PC-9 (cell line): ENCODE measurements around the gene ADARB2. TPM values are rescaled to one million over a fixed set of nuclear protein-coding genes. Genes with fewer than 3 reads are reported as not detected.

Experiments
- BruUV-seq: library from RNA; stranded (reverse); fragments of 400-500 nt; replicated peaks from 2 replicates; lab custom pipeline; 2021; lab: Mats Ljungman, UMichigan
- CTCF ChIA-PET: fragments of 300-600 bp; sonication (Branson Sonifier 250); formaldehyde crosslinking; loops from one replicate; lab custom pipeline; 2022; ENCODE audit warnings: antibody characterized with exemption; lab: Charles Lee
- POLR2A ChIA-PET: fragments of 300-600 bp; sonication (Branson Sonifier 250); formaldehyde crosslinking; loops from one replicate; lab custom pipeline; 2022; ENCODE audit warnings: antibody characterized with exemption; ENCODE audit not compliant: unreplicated experiment; lab: Charles Lee
- DNase-seq, 2 experiments: peaks; one replicate each; pipeline versions ENCODE4 v3.0.0 to v3.0.0-alpha.2; 2015 to 2022; ENCODE audit warnings: mixed read lengths in 1 of 2
- H2AFZ ChIP-seq: fragments of 200-600 bp; sonication (generic); 2 replicates; pipeline ENCODE4 v1.8.1; 2017; ENCODE audit warnings: antibody characterized with exemption
- H3F3A ChIP-seq: fragments of 200-600 bp; sonication (generic); 2 replicates; pipeline ENCODE4 v1.8.1; 2017; ENCODE audit warnings: antibody characterized with exemption, mild to moderate bottlenecking, low read depth; ENCODE audit not compliant: insufficient read depth
- H3K27ac ChIP-seq: fragments of 200-600 bp; sonication (generic); 2 replicates; pipeline ENCODE4 v1.6.1; 2016; ENCODE audit warnings: mixed run types
- H3K27me3 ChIP-seq: fragments of 200-600 bp; sonication (generic); 2 replicates; pipeline ENCODE4 v1.6.1; 2016; ENCODE audit warnings: low read depth, mixed run types; ENCODE audit not compliant: insufficient read depth
- H3K36me3 ChIP-seq: fragments of 200-600 bp; sonication (generic); 2 replicates; pipeline ENCODE4 v1.6.1; 2016; ENCODE audit warnings: low read depth, mixed run types
- H3K4me1 ChIP-seq: fragments of 200-600 bp; sonication (generic); replicated peaks from 2 replicates; pipeline ENCODE4 v1.6.1; 2016; ENCODE audit warnings: mixed run types; ENCODE audit not compliant: insufficient read depth
- H3K4me2 ChIP-seq: fragments of 200-600 bp; sonication (generic); 2 replicates; pipeline ENCODE4 v1.6.1; 2017; ENCODE audit warnings: mixed run types
- H3K4me3 ChIP-seq: fragments of 200-600 bp; sonication (generic); 2 replicates; pipeline ENCODE4 v1.6.1; 2016; ENCODE audit warnings: mixed run types
- H3K79me2 ChIP-seq: fragments of 200-600 bp; sonication (generic); 2 replicates; pipeline ENCODE4 v1.6.1; 2017; ENCODE audit warnings: low read depth, mixed run types
- H3K9me2 ChIP-seq: fragments of 200-600 bp; sonication (generic); 2 replicates; pipeline ENCODE4 v1.8.1; 2017; ENCODE audit warnings: mild to moderate bottlenecking; ENCODE audit not compliant: insufficient read depth
- H3K9me3 ChIP-seq: fragments of 200-600 bp; sonication (generic); 2 replicates; pipeline ENCODE4 v1.8.1; 2016; ENCODE audit warnings: low read depth; ENCODE audit not compliant: insufficient read depth
- H4K20me1 ChIP-seq: fragments of 200-600 bp; sonication (generic); 2 replicates; pipeline ENCODE4 v1.8.1; 2017; ENCODE audit not compliant: insufficient read depth
- CTCF ChIP-seq: fragments of 200-600 bp; sonication (generic); conservative IDR thresholded peaks from 2 replicates; pipeline ENCODE4 v1.6.1; 2017; ENCODE audit warnings: mixed run types, antibody characterized with exemption, mild to moderate bottlenecking, moderate library complexity
- EZH2 ChIP-seq: fragments of 200-600 bp; sonication (generic); IDR thresholded peaks from 2 replicates; pipeline ENCODE4 v1.8.0; 2017; ENCODE audit warnings: antibody characterized with exemption, low read depth
- intact Hi-C: fragments of 100-400 bp; cut with micrococcal nuclease; formaldehyde crosslinking; loops from one replicate; pipeline ENCODE4 v1.10.0; 2022; ENCODE audit not compliant: unreplicated experiment
- total RNA-seq: library from RNA; stranded (reverse); gene quantifications from 2 replicates; pipeline ENCODE4 v1.2.3, GENCODE V29; 2021

Gene ADARB2
- total RNA-seq, 1 experiment from 2014 or later: not detected

- no peaks in the 10 kb centered on the region for H4K20me1 ChIP-seq
- no peak for DNase-seq
- H3K9me3 ChIP-seq: no peaks in the 10 kb centered on the region
- no peak overlapping the region for H3K4me3 ChIP-seq
- no peak overlapping the region for H3K4me2 ChIP-seq
- H3K27ac ChIP-seq: no peak overlapping the region
- intact Hi-C loops: no loop called here
- no peaks in the 10 kb centered on the region for H3F3A ChIP-seq
- POLR2A ChIA-PET: no interaction called here
- peaks cover 82% of the 10 kb centered on the region for H3K27me3 ChIP-seq
- no peak for TF ChIP-seq CTCF
- no peak for TF ChIP-seq EZH2
- no peaks in the 10 kb centered on the region for H3K36me3 ChIP-seq
- BruUV-seq: no TSS peak
- no peaks in the 10 kb centered on the region for H3K9me2 ChIP-seq
- no peaks in the 10 kb centered on the region for H3K79me2 ChIP-seq
- H2AFZ ChIP-seq: no peak overlapping the region
- H3K4me1 ChIP-seq: no peaks in the 10 kb centered on the region
- CTCF ChIA-PET: no interaction called here
Measured at GRCh38 chr10:1402016-1402770, 335.1 kb downstream of the ADARB2 start.

GRCh38 chr10:1401071-1401965, 336.0 kb downstream of the ADARB2 start:
- no peak overlapping the region for H3K4me3 ChIP-seq
- CTCF ChIA-PET: no interaction called here
- H3F3A ChIP-seq: no peaks in the 10 kb centered on the region
- TF ChIP-seq EZH2: no peak
- TF ChIP-seq CTCF: no peak
- POLR2A ChIA-PET: no interaction called here
- no peaks in the 10 kb centered on the region for H3K9me3 ChIP-seq
- intact Hi-C loops: no loop called here
- BruUV-seq: no TSS peak
- no peaks in the 10 kb centered on the region for H3K9me2 ChIP-seq
- no peaks in the 10 kb centered on the region for H4K20me1 ChIP-seq
- DNase-seq: no peak
- no peaks in the 10 kb centered on the region for H3K36me3 ChIP-seq
- no peak overlapping the region for H3K27ac ChIP-seq
- H3K79me2 ChIP-seq: no peaks in the 10 kb centered on the region
- no peak overlapping the region for H3K4me2 ChIP-seq
- peaks cover 74% of the 10 kb centered on the region for H3K27me3 ChIP-seq
- H3K4me1 ChIP-seq: no peaks in the 10 kb centered on the region
- H2AFZ ChIP-seq: no peak overlapping the region

GRCh38 chr10:1400101-1401070, 336.9 kb downstream of the ADARB2 start:
- CTCF ChIA-PET: no interaction called here
- H3K4me1 ChIP-seq: no peaks in the 10 kb centered on the region
- H3K4me2 ChIP-seq: no peak overlapping the region
- H3K9me3 ChIP-seq: no peaks in the 10 kb centered on the region
- H3K36me3 ChIP-seq: no peaks in the 10 kb centered on the region
- no peaks in the 10 kb centered on the region for H4K20me1 ChIP-seq
- no peaks in the 10 kb centered on the region for H3K9me2 ChIP-seq
- no TSS peak for BruUV-seq
- POLR2A ChIA-PET: no interaction called here
- no peak for DNase-seq
- TF ChIP-seq EZH2 (no peak), CTCF (no peak)
- H3K79me2 ChIP-seq: no peaks in the 10 kb centered on the region
- H3K27me3 ChIP-seq: peaks cover 74% of the 10 kb centered on the region
- no peaks in the 10 kb centered on the region for H3F3A ChIP-seq
- intact Hi-C loops: no loop called here
- no peak overlapping the region for H2AFZ ChIP-seq
- H3K27ac ChIP-seq: no peak overlapping the region
- no peak overlapping the region for H3K4me3 ChIP-seq
